Measurements from ENCODE around the gene LRRK2.
"Not testable (repeated sequence)": the region's sequence is repeated elsewhere in the genome, so short reads cannot be mapped to it uniquely, and the experiment has no call there.

LRRK2 gene

GRCh38 chr12:40250652-40251051 is 25.9 kb downstream of the LRRK2 start:
- not testable (repeated sequence) for DNase-seq

GRCh38 chr12:40253936-40254335 is 29.1 kb downstream of the LRRK2 start:
- no peak for DNase-seq

- no peak for DNase-seq
Measured at GRCh38 chr12:40254455-40255085, 29.8 kb downstream of the LRRK2 start.

- DNase-seq = no peak
Measured at GRCh38 chr12:40258371-40258770, 33.6 kb downstream of the LRRK2 start.

GRCh38 chr12:40261937-40262336 is 37.1 kb downstream of the LRRK2 start:
- DNase-seq = no peak

GRCh38 chr12:40262657-40263056 is 37.9 kb downstream of the LRRK2 start:
- DNase-seq = no peak

- no peak for DNase-seq
Measured at GRCh38 chr12:40263616-40264409, 39.0 kb downstream of the LRRK2 start.

- no peak for DNase-seq
Measured at GRCh38 chr12:40271981-40272664, 47.3 kb downstream of the LRRK2 start.

- DNase-seq = no peak
Measured at GRCh38 chr12:40281791-40282364, 57.1 kb downstream of the LRRK2 start.

GRCh38 chr12:40286583-40286982 is 61.8 kb downstream of the LRRK2 start:
- no peak for DNase-seq

- DNase-seq = no peak
Measured at GRCh38 chr12:40287369-40287975, 62.7 kb downstream of the LRRK2 start.

GRCh38 chr12:40292788-40293429 is 68.1 kb downstream of the LRRK2 start:
- DNase-seq = no peak

GRCh38 chr12:40298341-40298740 is 73.5 kb downstream of the LRRK2 start:
- DNase-seq = no peak

- DNase-seq = no peak
Measured at GRCh38 chr12:40300490-40300889, 75.7 kb downstream of the LRRK2 start.

- no peak for DNase-seq
Measured at GRCh38 chr12:40309001-40309400, 84.2 kb downstream of the LRRK2 start.

GRCh38 chr12:40310211-40310610 is 85.4 kb downstream of the LRRK2 start:
- DNase-seq = no peak

- DNase-seq = no peak
Measured at GRCh38 chr12:40312196-40312595, 87.4 kb downstream of the LRRK2 start.

GRCh38 chr12:40312982-40313576 is 88.3 kb downstream of the LRRK2 start:
- DNase-seq = peak in 1 of 2 experiments; percentile 8

GRCh38 chr12:40313928-40314327 is 89.1 kb downstream of the LRRK2 start:
- DNase-seq = no peak

GRCh38 chr12:40314927-40315326 is 90.1 kb downstream of the LRRK2 start:
- no peak for DNase-seq

- no peak for DNase-seq
Measured at GRCh38 chr12:40315375-40315774, 90.6 kb downstream of the LRRK2 start.

GRCh38 chr12:40324261-40324660 is 99.5 kb downstream of the LRRK2 start:
- no peak for DNase-seq
